T-helper 2 cell treated with Interferon-gamma antibody and Interleukin-4, amounts not matched to agents 5 μg/mL and 100 μg/mL, for 36 hours (primary cell): ENCODE data around the gene GTPBP4.
"Not testable (repeated sequence)": the region's sequence is repeated elsewhere in the genome, so short reads cannot be mapped to it uniquely, and the experiment has no call there.

ENCODE experiments used
- DNase-seq: peaks from one replicate; pipeline ENCODE4 v3.0.0; 2021; ENCODE audit warnings: low spot score
- H3K27ac Mint-ChIP-seq: one replicate; pipeline ENCODE4 v1.8.0; 2021; ENCODE audit warnings: mild to moderate bottlenecking, mixed read lengths
- H3K27me3 Mint-ChIP-seq: one replicate; pipeline ENCODE4 v1.8.0; 2021; ENCODE audit warnings: low read depth, mixed read lengths
- H3K36me3 Mint-ChIP-seq: one replicate; pipeline ENCODE4 v1.8.0; 2021; ENCODE audit warnings: low read depth, mixed read lengths
- H3K4me1 Mint-ChIP-seq: one replicate; pipeline ENCODE4 v1.8.0; 2021; ENCODE audit warnings: low read depth, mixed read lengths
- H3K4me3 Mint-ChIP-seq: one replicate; pipeline ENCODE4 v1.8.0; 2022; ENCODE audit warnings: mild to moderate bottlenecking, moderate library complexity, mixed read lengths
- H3K9me3 Mint-ChIP-seq: one replicate; pipeline ENCODE4 v1.8.0; 2021; ENCODE audit warnings: mixed read lengths

GTPBP4 gene

GRCh38 chr10:990808-991207 lies 2.6 kb downstream of the GTPBP4 start:
- Mint-ChIP-seq H3K4me1 (peaks cover 26% of the 10 kb centered on the region), H3K4me3 (peak overlapping the region; percentile 10), H3K27ac (peak overlapping the region; percentile 27), H3K9me3 (no peaks in the 10 kb centered on the region), H3K36me3 (peaks cover 54% of the 10 kb centered on the region), H3K27me3 (no peaks in the 10 kb centered on the region)
- no peak for DNase-seq

- peaks cover 67% of the 10 kb centered on the region for H3K36me3 Mint-ChIP-seq
Measured at GRCh38 chr10:992467-992866, 4.2 kb downstream of the GTPBP4 start.

GRCh38 chr10:992871-993270 lies 4.6 kb downstream of the GTPBP4 start:
- Mint-ChIP-seq H3K4me3 (no peak overlapping the region), H3K36me3 (peaks cover 71% of the 10 kb centered on the region), H3K27me3 (no peaks in the 10 kb centered on the region), H3K27ac (no peak overlapping the region), H3K4me1 (peaks cover 17% of the 10 kb centered on the region), H3K9me3 (no peaks in the 10 kb centered on the region)
- no peak for DNase-seq

More at GRCh38 chr10:992467-992866, 4.2 kb downstream of the GTPBP4 start:
- Mint-ChIP-seq H3K4me3 (no peak overlapping the region), H3K4me1 (peaks cover 19% of the 10 kb centered on the region), H3K27me3 (no peaks in the 10 kb centered on the region), H3K27ac (no peak overlapping the region), H3K9me3 (no peaks in the 10 kb centered on the region)
- no peak for DNase-seq

GRCh38 chr10:994836-995558 lies 6.8 kb downstream of the GTPBP4 start:
- H3K27me3 Mint-ChIP-seq: no peaks in the 10 kb centered on the region
- no peak overlapping the region for H3K27ac Mint-ChIP-seq
- no peaks in the 10 kb centered on the region for H3K9me3 Mint-ChIP-seq
- peaks cover 77% of the 10 kb centered on the region for H3K36me3 Mint-ChIP-seq
- peaks cover 9% of the 10 kb centered on the region for H3K4me1 Mint-ChIP-seq
- no peak overlapping the region for H3K4me3 Mint-ChIP-seq
- no peak for DNase-seq

GRCh38 chr10:995559-995926 lies 7.3 kb downstream of the GTPBP4 start:
- Mint-ChIP-seq H3K4me1 (peaks cover 6% of the 10 kb centered on the region), H3K36me3 (peaks cover 77% of the 10 kb centered on the region), H3K4me3 (no peak overlapping the region), H3K27me3 (no peaks in the 10 kb centered on the region), H3K27ac (no peak overlapping the region), H3K9me3 (no peaks in the 10 kb centered on the region)
- no peak for DNase-seq

- Mint-ChIP-seq H3K4me1 (peaks cover 3% of the 10 kb centered on the region), H3K9me3 (no peaks in the 10 kb centered on the region), H3K36me3 (peaks cover 77% of the 10 kb centered on the region), H3K27me3 (no peaks in the 10 kb centered on the region), H3K4me3 (no peak overlapping the region), H3K27ac (no peak overlapping the region)
- no peak for DNase-seq
Measured at GRCh38 chr10:996031-996430, 7.8 kb downstream of the GTPBP4 start.

GRCh38 chr10:997266-998022 lies 9.2 kb downstream of the GTPBP4 start:
- H3K36me3 Mint-ChIP-seq: peaks cover 85% of the 10 kb centered on the region
- peaks cover 3% of the 10 kb centered on the region for H3K4me1 Mint-ChIP-seq
- no peak for DNase-seq
- no peak overlapping the region for H3K27ac Mint-ChIP-seq
- no peak overlapping the region for H3K4me3 Mint-ChIP-seq
- H3K9me3 Mint-ChIP-seq: peaks cover 8% of the 10 kb centered on the region
- H3K27me3 Mint-ChIP-seq: no peaks in the 10 kb centered on the region

GRCh38 chr10:1002425-1003006 lies 14.3 kb downstream of the GTPBP4 start:
- H3K9me3 Mint-ChIP-seq: peaks cover 15% of the 10 kb centered on the region
- H3K27me3 Mint-ChIP-seq: no peaks in the 10 kb centered on the region
- peaks cover 79% of the 10 kb centered on the region for H3K36me3 Mint-ChIP-seq
- H3K27ac Mint-ChIP-seq: no peak overlapping the region
- no peak overlapping the region for H3K4me3 Mint-ChIP-seq
- DNase-seq: no peak
- H3K4me1 Mint-ChIP-seq: no peaks in the 10 kb centered on the region

- peaks cover 80% of the 10 kb centered on the region for H3K36me3 Mint-ChIP-seq
- no peak for DNase-seq
- peaks cover 1% of the 10 kb centered on the region for H3K4me1 Mint-ChIP-seq
- H3K27me3 Mint-ChIP-seq: no peaks in the 10 kb centered on the region
- no peak overlapping the region for H3K27ac Mint-ChIP-seq
- no peak overlapping the region for H3K4me3 Mint-ChIP-seq
- H3K9me3 Mint-ChIP-seq: peaks cover 15% of the 10 kb centered on the region
Measured at GRCh38 chr10:1003884-1004670, 15.8 kb downstream of the GTPBP4 start.

- H3K27ac Mint-ChIP-seq: no peak overlapping the region
- peaks cover 5% of the 10 kb centered on the region for H3K4me1 Mint-ChIP-seq
- peaks cover 13% of the 10 kb centered on the region for H3K9me3 Mint-ChIP-seq
- DNase-seq: no peak
- no peaks in the 10 kb centered on the region for H3K27me3 Mint-ChIP-seq
- H3K4me3 Mint-ChIP-seq: no peak overlapping the region
- H3K36me3 Mint-ChIP-seq: peaks cover 78% of the 10 kb centered on the region
Measured at GRCh38 chr10:1006573-1006972, 18.3 kb downstream of the GTPBP4 start.

- no peak overlapping the region for H3K4me3 Mint-ChIP-seq
- peak overlapping the region; percentile 5 for H3K27ac Mint-ChIP-seq
- no peak for DNase-seq
- no peaks in the 10 kb centered on the region for H3K27me3 Mint-ChIP-seq
- H3K4me1 Mint-ChIP-seq: peaks cover 5% of the 10 kb centered on the region
- H3K36me3 Mint-ChIP-seq: peaks cover 79% of the 10 kb centered on the region
- peaks cover 6% of the 10 kb centered on the region for H3K9me3 Mint-ChIP-seq
Measured at GRCh38 chr10:1007583-1007982, 19.3 kb downstream of the GTPBP4 start.

- Mint-ChIP-seq H3K27me3 (no peaks in the 10 kb centered on the region), H3K4me1 (peaks cover 5% of the 10 kb centered on the region), H3K36me3 (peaks cover 73% of the 10 kb centered on the region), H3K27ac (peak overlapping the region; percentile 60), H3K4me3 (no peak overlapping the region), H3K9me3 (no peaks in the 10 kb centered on the region)
- DNase-seq: no peak
Measured at GRCh38 chr10:1009071-1009494, 20.8 kb downstream of the GTPBP4 start.

- not testable (repeated sequence) for H3K4me1 Mint-ChIP-seq, H3K4me3 Mint-ChIP-seq, H3K9me3 Mint-ChIP-seq, H3K27me3 Mint-ChIP-seq
- Mint-ChIP-seq H3K36me3 (peaks cover 71% of the 10 kb centered on the region), H3K27ac (peak overlapping the region; percentile 60)
- DNase-seq: peak; percentile 27
Measured at GRCh38 chr10:1009947-1010346, 21.7 kb downstream of the GTPBP4 start.

GRCh38 chr10:1010703-1011102 lies 22.5 kb downstream of the GTPBP4 start:
- no peak overlapping the region for H3K4me3 Mint-ChIP-seq
- no peaks in the 10 kb centered on the region for H3K27me3 Mint-ChIP-seq
- peaks cover 68% of the 10 kb centered on the region for H3K36me3 Mint-ChIP-seq
- peak overlapping the region; percentile 37 for H3K27ac Mint-ChIP-seq
- H3K4me1 Mint-ChIP-seq: peaks cover 5% of the 10 kb centered on the region
- no peak for DNase-seq
- no peaks in the 10 kb centered on the region for H3K9me3 Mint-ChIP-seq
